Islet of Langerhans (tissue), 1 donor: ENCODE data around the gene BACE1.
"Not testable (repeated sequence)": the region's sequence is repeated elsewhere in the genome, so short reads cannot be mapped to it uniquely, and the experiment has no call there.

Experiments
- FAIRE-seq: peaks from one replicate; lab custom pipeline; 2011; peaks lifted over from hg19 to GRCh38; lab: Jason Lieb, UNC

Gene BACE1

DNA sequence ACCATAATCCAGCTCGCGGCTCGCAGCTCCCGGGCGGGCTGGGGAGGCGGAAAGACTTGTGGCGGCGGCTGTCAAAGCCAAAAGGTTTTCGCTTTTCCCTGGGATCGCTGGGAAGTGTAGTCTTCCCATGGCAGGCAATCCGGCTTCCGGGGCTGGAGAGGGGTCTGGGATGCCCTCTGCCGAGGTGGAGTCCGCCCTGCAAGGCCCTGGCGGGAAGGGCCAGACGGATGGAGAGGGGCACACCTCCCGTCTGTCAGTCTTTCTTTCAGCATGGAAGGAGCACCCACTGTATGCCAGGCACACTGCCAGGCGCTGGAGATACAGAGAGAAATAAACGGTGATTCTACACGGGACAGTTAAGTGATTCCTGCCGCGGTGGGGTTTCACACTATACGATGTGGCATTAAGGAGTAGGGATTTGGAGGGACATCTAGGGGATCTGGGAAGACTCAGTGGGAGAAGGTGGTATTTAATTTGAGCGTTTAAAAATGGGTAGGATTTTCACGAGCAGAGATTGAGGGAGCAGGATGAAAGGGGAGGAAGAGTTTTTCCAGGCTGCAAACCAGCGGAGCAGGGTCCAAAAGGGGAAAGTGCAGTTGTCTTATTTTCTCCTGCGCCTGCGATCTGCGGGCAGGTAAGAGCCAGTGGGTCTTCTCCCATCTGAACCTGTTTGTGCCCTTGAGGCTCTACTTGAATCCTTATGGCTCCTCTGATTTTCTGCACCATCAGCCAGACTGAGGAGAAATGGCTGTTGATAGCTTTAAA lies at the start of gene BACE1:
BACE1 (minus strand) TSS at position 60 of the 765 bp plus-strand sequence. CDS start 461 bp downstream, outside the sequence.
- peak; percentile 58 for FAIRE-seq

DNA sequence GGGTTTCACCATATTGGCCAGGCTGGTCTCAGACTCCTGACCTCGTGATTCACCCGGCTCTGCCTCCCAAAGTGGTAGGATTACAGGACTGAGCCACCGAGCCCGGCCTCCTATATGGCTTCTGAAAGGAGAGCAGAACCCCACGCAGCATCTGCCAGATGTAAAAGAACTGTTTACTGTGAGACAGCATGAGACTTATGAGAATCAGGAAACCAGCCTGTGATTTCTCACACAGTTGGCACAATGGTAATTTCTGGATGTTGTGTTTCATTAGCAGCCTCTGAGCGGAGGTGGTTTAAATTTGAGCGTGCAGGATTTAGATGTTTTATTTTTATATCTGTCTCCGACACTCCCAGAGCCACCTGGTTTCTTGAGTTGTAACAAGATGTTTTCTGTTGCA lies 45.4 kb upstream of the BACE1 start:
- FAIRE-seq = no peak

DNA sequence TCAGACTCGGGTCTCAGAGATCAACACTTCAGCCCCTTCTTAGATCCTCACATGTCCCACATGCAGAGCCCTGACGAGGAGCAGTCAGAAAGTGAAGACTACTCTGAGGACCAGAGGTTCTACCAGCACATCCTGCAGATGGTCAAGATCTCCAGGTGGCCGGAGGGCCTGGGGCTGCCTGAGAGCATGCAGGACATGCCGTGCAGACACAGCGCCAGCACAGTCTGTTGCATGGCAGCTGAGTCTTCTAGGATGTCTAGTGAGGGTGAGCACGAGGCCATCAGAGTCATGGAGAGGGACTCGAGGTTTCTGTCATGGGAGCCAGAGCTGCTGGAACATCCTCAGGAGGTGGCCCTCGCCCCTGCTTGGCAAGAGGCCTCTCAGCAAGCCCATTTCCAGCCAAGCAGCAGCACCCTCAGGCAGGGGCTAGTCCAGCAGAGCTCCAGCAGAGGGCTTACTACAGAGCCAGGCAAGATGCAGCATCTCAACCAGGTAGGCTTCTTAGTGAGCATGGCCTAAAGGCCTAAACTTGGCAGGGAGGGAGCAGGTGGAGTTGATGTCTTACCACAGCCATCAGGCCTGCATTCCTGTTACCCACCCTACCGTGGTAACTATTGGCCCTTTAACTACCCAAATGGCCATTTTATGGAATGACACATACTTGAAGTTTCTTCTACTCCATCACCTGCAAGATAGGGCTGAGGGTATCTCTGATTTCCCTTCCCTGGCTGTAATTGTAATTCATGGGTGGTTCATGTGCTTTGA lies 40.3 kb upstream of the BACE1 start:
- no peak for FAIRE-seq

DNA sequence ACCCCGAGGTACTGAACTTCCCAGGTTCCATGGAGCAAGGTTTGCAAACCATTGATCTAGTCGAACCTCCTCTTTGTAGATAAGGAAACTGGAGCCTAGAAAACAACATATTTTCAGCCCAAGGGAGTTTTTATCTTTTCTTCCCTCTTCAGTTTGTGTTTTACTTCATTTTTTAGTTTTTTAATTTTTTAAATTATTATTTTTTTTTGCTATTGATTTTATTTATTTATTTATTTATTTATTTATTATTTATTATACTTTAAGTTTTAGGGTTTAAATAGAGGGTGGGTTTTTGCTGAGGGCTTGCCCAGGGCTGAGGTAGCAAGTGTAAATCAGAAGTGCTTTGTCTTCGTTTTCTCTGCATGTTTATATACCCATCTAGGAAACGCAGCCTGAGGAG lies 38.5 kb upstream of the BACE1 start:
- no peak for FAIRE-seq

DNA sequence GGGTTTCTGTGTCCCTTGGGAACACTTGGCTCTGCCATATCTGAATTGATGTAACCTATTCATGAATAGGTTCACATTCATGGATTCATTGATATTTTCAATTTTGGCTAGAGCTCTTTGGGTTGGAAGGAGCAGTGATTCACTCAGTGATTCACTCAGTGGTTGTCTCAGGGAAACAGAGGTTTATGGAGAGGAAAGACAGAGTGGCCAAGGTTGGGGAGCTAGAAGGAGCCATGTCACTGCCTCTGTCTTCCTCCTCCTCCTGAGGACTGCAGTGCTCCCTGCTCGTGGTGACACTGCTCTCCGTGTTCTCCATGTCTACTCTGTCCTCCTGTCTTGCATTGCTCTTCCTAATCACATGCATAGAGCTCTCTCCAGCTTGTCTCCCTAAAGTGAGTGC lies 29.0 kb upstream of the BACE1 start:
- no peak for FAIRE-seq

DNA sequence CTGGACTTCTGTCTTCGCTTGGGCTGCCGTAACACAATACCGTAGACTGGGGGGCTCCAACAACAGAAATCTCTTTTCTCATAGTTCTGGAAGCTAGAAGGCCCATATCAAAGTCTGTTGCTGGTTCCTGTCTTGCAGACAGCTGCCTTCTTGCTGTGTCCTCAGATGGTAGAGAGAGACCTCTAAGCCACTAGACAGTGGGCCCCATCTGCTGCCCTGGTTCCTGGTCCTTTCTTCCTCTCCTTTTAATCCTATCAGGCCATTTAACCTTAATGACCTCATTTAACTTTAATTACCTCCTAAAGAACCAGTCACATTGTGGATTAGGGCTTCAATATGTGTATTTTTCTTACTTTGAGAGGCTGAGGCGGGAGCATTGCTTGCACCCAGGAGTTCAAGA lies 21.0 kb upstream of the BACE1 start:
- no peak for FAIRE-seq

DNA sequence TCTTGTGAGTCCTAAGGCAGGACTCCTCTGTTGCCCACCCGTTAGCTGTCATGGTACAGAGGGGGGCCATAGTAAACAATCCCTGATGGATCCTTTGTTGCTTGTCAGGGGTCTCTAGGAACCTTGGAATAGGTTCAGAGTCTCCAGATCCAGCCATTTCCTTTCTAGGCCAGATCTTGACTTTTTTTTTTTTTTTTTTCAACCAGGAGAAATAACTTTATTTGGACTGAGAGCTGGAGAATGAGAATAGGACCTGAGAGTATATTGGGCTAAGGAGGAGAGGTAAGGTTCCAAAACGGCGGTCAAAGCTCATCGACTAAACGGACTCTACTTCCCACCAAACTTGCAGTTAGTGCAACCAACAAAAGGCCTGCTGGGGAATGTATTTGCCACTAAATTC lies 19.3 kb upstream of the BACE1 start:
- FAIRE-seq = no peak

DNA sequence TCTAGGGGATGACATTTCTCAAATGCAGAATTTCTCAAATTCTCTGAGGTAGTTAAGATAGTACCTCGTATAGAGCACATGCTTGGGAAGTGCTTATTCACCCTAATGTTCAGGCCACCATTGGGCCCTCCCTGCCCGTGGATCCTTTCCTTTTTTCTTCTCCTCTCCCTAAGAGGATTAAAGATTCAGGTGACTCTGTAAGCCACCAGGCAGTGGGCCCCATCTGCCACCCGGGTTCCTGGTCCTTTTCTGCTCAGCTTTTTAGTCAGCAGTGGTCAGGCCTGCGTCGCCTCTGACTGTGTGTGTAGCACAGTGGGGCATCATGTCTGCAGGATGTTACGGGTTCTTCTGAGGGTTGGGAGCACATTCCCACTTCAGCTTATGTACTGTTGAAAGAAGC lies 18.8 kb upstream of the BACE1 start:
- FAIRE-seq = no peak

DNA sequence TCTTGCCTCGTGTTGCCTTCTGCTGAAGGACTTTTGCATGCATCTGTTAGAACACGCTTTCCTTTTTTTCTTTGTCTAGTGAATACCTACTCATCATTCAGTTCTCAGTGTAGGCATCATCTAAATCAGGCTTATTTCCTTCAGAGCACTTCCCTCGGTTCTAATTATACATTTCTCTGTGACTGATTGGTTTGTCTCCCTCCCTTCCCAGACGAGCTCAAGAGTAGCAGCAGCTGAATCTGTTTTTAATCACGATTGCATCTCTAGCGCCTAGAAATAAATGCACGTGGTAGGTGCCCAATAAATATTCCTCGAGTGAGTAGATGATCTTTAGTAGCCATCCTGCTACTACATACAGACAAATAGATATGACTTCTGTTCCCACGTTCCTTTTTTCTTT lies 17.9 kb upstream of the BACE1 start:
- FAIRE-seq = no peak

DNA sequence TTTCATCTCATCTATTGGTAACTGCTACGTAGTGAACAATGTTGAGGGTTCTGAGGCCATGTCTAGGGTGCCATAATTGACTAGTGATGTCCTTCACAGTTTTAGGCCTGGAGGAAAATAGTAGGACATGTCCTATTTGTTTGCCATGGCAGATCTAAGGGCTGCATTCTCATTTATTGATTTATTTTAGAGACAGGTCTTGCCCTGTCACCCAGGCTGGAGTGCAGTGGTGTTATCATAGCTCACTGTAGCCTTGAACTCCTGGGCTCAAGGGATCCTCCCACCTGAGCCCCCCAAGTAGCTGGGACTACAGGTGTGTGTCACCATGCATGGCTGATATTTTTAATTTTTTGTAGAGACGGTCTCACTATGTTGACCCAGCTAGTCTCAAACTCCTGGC lies 16.8 kb upstream of the BACE1 start:
- no peak for FAIRE-seq

DNA sequence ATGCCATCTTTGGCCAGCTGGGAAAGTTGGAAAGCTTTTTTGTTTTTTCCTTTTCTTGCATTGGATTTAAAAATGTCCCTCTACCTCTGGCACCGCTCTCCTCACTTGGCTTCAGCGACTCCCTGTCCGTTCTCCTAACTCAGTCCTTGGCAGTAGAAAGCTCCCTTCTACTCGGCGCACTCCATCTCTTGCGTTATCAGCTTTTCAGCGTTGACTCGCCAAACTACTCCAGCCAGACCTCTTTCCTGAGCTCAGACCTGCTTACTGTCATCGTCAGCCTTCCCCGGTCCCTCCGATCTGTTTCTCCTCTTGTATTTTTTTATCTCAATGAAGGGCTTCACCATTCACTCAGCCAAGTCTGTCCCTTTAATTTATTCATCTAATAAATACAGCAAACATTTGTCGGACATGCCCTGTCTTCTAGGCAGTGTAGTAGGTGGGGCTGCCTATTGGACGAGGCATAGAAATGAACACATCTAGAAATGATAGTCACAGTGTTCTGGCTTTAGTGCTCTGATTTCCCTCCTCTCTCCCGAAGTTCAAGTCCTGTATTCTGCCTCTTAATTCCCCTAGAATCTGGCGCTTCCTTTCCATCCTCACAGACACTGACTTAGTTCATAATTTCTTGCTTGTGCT lies 12.4 kb upstream of the BACE1 start:
- peak; percentile 47 for FAIRE-seq

DNA sequence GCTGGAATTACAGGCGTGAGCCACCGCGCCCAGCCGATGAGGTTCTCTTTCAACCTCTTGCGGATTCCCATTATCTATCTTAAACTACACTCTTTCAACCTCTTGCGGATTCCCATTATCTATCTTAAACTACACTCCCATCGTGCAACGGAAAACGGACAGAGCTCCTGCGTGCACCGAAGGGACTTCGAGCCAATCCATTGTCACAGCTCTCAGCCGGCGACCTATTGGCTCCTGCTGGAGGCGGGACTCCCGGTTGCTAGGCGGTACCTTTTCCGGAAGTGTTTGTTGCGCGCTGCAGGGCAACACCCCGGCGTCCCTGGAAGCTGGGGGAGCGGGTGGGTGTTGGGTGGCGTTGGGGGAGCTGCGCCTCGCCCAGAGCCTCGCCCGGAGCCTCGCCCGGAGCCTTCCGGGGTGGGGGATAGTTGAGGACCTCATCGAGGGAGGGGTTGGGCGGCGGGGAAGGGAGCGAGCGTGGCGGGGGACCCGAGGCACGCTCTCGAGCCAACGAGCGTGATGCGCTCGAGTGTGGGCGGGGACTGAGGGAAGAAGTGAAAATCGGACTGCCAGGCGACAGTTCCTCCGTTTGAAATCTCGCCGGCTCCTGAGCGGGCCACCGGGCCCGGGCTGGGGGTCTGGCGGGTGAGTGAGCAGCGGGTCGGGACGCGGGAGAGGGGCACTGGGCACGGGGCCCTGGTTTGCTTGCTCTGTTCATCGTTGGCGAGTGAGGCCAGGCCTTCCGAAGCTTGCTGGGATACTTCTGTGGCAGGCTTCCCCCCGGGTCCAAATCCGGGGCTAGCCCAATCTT lies 11.7 kb upstream of the BACE1 start, which contains the start of gene CEP164:
CEP164 (plus strand) TSS at position 288 of the 808 bp plus-strand sequence. CDS start 10,733 bp downstream, outside the sequence.
- FAIRE-seq = peak; percentile 33

DNA sequence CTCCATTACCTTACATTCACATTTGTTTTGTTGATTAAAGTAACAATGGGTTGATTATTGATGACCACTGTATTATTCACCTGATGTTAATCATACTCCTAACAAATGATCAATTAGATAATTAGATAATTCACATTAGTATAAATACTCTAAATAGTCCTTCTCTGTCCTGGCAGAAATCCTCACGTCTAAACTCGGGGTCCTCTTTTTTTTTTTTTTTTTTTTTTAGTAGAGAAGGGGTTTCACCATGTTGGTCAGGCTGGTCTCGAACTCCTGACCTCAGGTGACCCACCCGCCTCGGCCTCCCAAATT lies 11.2 kb upstream of the BACE1 start:
- not testable (repeated sequence) for FAIRE-seq

DNA sequence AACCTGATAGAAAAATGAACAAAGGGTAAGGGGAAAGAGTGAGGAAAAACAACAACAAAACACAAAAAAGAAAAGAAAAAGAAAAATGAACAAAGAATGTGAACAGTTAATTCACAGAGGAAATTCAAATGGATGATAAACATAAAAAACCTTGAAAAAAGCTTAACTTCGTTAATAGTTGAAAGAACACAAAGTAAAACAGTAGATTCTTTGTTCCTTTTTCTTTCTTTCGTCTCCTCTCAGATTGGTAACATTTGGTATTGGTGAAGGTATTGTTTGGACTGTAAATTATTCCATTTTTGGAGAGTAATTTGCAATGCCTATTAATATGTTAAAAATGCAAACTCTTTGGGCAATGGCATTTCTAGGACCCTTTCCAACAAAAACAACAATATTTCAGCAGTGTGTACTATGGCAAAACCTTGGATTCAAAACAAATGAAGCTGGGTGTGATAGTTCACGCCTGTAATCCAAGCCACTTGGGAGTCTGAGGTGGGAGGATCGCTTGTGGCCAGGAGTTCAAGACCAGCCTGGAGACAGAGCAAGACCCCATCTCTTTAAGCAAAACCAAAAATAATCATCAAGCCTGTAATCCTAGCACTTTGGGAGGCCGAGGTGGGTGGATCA lies 3.3 kb upstream of the BACE1 start:
- FAIRE-seq = peak; percentile 51

DNA sequence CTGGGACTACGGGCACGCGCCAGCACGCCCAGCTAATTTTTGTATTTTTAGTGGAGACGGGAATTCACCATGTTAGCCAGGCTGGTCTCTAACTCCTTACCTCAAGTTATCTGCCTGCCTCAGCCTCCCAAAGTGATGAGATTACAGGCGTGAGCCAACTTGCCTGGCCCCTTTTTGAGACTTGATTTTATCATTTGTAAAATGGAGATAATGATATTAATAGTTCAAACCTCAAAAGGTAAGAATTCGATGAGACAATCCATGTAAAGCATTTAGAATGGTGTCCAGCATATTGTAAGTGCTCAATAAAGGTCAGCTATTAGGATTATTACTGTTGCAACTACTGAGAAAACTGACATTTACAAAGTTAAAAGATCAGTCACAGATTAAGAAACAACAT lies 2.7 kb upstream of the BACE1 start:
- FAIRE-seq = no peak

DNA sequence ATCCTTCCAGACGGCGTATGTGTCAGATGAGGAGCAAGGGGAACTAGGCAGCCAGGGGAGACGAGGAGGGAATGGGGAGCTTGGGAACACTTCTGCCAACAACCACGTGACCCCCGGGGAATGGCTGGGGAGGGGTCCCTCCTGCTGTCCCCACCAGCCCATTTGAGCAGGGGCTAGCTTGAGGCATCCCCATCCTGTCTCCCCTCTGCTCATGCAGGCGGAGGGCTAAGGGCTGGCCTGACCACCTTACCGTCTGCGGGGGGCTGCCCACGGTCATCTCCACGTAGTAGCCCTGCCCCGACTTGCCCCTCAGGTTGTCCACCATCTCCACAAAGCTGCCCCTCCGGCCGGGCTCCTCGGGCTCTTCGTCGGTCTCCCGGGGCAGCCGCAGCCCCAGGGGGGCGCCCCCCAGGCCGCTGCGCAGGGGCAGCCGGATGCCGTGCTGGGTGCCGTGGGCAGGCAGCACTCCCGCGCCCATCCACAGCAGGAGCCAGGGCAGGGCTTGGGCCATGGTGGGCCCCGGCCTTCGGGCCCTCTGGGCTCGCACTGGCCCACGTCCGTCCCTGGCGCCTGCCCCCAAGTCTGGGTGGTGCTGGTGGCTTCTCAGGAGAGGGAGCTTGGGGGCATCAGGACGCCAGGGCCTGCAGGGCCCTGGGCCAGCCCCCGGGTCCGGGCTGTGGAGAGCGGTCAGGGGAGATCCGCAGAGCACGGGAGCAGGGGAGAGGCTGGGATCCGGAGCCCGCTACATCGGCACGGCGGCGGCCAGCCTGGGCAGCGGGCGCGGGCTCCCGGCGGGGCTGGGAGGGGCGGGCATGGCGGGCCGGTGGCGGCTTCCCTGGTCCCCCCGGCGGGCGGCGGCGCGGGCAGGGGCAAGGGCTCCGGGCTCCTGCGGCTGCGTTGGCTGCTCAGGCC lies 515 bp downstream of the BACE1 start:
- no peak for FAIRE-seq

DNA sequence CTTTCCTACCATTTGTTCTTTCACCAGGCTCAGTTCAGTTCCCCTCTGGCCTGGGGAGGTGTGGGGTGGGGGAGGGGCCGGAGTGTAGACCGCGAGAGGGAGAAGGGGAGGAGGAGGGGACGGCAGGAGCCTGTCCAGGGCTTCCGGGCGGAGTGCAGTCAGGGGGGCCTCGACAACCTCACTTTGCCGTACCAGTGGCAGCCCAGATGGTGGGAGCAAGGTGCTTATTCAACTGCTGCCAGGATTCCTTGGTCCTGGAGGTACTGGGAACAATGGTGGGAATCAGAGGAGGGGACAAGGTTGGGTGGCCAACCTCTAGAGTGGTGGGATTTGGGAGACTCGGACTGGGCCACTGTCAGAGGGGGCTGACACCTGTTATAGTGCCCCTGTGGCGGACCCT lies 1.2 kb downstream of the BACE1 start:
- FAIRE-seq = no peak

DNA sequence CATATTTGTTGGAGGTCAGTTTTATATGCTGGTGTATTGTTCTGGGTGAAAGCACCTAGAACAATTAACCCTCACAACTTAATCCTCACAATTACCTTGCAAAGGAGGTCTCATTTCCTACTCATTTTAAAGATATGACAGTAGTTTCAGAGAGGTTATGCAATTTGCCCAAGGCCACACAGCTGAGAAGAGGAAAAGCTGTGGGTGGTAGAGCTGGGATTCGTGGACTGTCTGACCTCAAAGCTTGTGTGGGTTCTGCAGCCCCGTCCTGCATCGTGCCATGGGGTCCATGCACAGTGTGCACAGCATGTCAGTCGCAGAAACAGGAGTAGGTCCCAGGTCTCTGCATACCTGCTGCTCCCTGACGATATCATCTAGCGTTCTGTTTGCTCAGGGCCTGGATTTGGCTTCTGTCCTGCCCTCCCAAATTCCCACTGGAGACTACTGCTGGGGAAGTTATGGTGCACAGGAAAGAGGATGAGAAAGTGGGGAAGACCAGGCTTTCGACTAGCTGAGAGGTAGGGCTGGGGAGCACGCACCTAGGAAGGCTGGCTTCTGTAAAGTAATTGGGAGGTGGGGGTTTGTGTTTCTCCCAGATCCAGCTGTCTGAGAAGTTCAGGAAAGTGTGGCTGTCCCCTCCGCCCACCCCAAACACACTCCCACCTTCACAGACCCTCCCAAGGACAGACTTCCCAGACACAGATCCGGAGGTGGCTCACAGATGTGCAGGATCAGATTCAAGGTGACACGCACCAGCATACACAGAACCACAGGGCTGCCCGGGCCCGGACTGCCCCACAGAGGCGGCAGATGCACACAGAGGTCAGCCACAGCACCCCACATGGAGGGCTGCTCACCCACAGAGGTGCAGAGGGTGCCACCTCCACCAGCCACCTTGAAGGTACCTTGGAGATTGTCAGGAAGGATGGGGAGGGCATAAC lies 2.0 kb downstream of the BACE1 start:
- FAIRE-seq = no peak

DNA sequence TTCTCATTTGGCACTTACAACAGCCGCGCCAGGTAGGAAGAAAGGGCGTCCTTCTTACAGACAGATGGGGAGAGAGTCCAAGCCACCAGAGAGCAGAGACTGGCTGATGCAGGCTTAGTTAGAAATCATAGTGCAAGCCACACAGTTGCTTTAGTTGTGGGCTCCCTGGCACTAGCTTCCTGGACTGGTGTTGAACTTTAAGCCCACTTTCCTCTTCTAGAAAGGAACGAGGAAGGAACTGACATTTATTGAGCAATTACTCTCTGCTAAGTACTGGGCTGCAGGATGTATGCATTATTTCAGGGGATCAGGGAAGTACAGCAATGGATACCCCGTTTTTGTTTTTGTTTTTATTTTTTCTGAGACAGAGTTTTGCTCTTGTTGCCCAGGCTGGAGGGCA lies 3.0 kb downstream of the BACE1 start:
- FAIRE-seq = no peak

DNA sequence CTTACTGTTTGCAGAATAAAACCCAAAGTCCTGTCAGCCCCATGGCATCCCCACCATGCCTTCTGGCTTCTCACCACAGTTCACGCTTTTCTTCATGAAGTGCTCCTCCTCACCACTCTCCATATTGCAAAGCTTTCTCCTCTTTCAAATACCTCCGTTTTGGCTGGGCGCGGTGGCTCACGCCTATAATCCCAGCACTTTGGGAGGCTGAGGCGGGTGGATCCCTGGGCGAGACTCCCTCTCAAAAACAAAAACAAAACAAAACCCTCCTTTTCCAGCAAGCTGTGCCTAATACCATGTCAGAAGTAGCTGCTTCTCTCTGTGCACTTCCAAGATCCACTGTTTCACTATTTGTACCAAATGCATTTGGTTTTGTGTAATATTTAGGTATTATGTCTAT lies 6.7 kb downstream of the BACE1 start:
- FAIRE-seq = no peak
